NCI-H146 (cell line): ENCODE measurements around the gene TMEM214.
A peak's percentile ranks its signal among the peaks of the same experiment; 100 is the strongest.

Experiments
- DNase-seq: peaks from one replicate; lab custom pipeline; 2025; lab: John Stamatoyannopoulos, UW

The TMEM214 gene, protein sequence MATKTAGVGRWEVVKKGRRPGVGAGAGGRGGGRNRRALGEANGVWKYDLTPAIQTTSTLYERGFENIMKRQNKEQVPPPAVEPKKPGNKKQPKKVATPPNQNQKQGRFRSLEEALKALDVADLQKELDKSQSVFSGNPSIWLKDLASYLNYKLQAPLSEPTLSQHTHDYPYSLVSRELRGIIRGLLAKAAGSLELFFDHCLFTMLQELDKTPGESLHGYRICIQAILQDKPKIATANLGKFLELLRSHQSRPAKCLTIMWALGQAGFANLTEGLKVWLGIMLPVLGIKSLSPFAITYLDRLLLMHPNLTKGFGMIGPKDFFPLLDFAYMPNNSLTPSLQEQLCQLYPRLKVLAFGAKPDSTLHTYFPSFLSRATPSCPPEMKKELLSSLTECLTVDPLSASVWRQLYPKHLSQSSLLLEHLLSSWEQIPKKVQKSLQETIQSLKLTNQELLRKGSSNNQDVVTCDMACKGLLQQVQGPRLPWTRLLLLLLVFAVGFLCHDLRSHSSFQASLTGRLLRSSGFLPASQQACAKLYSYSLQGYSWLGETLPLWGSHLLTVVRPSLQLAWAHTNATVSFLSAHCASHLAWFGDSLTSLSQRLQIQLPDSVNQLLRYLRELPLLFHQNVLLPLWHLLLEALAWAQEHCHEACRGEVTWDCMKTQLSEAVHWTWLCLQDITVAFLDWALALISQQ

DNA sequence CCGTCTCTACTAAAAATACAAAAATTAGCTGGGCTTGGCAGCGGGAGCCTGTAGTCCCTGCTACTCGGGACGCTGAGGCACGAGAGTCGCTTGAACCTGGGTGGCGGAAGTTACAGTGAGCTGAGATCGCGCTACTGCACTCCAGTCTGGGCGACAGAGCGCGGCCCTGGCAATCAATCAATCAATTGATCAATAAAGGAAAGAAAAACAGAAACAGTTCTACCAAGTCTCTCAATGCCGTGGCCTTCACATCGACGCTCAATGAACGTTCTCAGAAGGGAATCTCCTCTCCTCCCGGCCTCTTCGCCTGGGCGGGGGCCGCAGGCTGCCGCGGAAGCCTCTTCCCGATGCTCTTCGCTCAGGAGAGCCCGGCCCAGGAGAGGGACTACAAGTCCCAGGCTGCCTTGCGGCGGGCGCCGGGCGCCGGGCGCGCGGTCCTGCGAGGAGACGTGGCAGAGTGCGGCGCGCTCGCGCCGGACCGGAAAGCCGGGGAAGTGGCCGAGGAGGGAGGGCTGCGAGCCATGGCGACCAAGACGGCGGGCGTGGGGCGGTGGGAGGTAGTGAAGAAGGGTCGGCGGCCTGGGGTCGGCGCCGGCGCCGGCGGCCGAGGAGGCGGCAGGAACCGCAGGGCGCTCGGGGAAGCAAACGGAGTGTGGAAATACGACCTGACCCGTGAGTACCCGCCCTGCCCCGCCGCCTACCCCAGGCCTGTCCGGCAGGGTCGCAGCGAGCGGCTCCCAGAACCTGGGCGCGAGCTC is at the start of gene TMEM214:
Gene TMEM214, plus strand, starts transcription at position 471 of the 758 bp plus-strand sequence. Its CDS starts 51 bp downstream, at position 522.
- peak; percentile 88 for DNase-seq

DNA sequence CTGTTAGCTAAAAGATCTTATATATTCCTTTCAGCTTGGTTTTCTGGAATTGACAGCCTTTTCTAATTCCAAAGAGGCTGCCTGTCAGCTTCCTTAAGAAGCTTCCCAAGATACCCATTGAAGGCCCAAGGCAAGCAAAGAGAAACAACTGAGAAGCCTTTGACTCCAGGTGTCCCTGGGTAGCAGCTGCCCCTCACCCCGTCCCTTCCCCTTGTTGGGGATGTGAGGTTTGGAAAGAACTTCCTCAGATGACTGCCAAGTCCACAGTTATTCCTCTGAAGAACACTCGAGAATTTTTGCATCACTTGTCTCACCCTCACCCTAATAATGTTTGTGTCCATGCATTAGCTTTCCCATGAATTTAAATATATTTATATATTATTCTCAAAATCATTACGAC is 49.0 kb upstream of the TMEM214 start:
- DNase-seq, result no peak

DNA sequence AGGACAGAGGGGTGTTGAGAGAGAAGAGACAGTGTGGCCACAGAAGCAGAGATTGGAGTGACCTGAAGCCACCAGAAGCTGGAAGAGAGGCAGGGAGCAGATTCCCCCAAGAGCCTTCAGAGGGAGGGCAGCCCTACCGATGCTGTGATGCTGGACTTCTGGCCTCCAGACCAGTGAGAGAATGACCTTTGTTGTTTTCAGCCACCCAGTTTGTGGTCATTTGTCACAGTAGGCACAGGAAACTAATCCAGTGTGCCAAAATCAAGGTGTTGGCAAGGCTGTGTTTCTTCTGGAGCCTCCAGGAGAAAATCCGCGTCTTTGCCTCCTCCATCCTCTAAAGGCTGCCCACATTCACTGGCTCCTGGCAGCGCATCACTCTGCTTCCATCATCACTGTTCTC is 47.0 kb upstream of the TMEM214 start:
- no peak for DNase-seq

DNA sequence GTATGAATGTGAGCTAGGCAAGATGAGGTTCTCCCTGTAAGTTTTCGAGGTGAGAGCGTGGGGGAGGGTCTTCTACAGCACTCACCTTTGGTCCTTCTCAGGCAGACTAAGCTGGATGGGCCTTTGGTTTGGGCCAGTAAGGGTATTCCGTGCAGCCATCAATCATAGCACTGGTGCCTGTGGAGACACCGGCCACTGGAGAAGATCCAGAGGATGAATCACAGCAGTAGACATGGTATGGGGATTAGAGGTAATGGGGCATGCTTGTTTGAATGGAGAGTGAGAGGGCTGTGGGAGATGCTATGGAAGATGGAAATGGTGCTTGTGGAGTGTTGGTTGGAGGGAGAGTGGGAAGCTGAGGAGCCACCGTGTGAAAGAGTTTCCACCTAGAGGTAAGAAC is 46.2 kb upstream of the TMEM214 start:
- DNase-seq, result no peak

DNA sequence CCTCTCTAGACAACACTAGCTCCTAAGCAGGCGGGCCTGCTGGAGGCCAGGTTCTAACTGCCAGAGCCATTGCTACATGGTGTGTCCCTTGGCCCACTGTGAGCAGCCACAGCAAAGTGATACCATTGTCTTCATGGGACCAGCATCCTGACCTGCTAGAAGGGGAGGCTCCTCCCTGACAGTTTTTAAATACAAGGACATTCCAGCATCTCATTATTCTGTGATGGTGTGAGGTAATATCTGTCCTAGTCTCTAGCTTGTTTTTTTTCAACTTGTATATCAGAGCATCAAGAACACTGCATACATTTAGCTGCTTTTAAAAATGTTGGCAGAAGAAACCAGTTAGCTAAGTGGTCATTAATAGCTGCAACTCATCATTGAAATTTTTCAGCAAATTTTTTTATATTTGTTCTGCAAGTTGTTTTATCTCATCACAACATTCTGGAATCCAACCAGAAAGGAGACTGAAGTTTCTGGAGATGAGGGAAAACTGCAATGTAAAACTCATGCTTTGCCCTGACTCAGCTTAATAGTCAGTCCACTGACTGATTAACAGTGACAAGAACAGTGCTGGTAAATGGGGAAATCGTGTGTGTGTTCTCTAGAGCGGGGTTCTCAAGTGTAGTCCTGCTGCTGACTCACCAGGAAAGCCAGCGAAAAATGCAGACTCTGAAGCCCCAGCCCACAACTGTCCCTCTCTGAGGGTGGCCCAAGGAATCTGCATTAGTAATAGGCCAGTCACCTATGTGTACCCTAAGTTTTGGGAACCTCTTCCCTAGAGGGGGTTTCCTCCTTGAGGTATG is 44.5 kb upstream of the TMEM214 start:
- DNase-seq, result no peak

DNA sequence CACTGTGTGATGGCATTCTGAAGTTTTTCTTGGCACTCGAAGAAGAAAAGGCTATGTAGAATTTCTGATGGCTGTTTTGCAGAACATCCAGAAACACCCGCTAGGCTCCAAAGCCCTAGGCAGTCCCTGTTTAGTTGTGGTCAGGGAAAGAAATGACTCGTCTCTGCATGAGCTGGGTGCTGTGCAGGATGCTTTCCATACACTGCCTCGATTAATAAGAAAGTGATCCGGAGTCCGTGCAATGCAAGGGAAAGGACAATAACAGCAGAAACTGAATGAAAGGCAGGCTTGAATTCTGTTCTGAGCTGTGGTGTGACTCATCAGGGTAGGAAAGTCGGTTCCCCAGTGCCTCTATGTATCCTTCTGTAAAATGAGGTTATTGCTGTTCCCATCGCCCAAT is 43.6 kb upstream of the TMEM214 start:
- DNase-seq, result no peak

DNA sequence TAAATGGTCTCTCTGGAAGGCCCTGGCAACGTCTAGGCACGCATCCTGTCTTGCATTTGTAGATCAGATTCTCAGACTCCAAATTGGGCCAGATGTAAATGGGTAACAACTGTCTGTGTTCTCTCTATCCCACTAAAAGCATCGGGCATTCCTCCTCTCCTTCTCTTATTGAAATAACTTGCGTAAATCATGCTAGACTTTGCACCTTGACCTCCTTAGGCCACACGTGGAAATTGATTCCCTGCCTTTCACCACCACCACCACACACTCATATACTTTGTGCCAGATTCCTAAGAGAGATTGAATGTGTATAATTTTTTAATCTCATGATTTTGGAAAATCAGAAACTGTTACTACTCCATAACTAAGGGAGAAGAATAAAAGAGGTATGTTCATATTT is 41.0 kb upstream of the TMEM214 start:
- no peak for DNase-seq

DNA sequence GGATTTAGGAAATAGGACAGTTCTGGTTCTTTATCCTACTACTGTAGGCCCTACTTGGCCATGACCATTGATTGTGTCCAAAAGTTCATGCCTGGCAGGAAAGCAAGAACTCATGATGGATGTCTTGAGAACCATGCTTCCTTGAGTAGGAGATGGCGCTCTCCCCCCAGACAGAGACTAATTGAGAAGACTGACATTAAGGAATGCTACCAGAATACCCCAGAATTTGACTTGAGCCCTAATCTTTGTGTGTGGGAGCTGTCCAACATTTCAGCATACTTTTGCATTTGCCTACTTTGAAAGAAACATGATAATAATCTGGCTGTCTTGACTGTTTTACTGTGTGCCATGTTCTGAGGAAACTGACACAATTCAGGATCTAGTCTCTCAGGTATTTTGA is 39.0 kb upstream of the TMEM214 start:
- DNase-seq, result no peak

DNA sequence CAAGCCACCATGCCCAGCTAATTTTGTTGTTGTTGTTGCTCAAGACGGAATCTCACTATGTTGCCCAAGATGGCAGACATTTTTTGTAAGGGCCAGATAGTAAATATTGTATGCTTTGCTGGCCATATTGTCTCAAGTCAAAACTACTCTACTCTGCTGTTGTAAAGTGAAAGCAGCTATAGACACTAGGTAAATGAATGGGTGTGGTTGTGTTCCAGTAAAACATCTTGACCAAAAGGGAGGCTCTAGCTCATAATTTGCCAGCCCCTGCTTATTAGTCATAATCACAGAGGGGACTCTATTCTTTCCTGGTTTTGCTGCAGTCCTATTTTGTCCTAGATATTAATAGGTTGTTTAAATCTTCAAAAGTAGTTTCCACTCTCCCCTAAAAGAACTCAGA is 37.8 kb upstream of the TMEM214 start:
- DNase-seq, result no peak

DNA sequence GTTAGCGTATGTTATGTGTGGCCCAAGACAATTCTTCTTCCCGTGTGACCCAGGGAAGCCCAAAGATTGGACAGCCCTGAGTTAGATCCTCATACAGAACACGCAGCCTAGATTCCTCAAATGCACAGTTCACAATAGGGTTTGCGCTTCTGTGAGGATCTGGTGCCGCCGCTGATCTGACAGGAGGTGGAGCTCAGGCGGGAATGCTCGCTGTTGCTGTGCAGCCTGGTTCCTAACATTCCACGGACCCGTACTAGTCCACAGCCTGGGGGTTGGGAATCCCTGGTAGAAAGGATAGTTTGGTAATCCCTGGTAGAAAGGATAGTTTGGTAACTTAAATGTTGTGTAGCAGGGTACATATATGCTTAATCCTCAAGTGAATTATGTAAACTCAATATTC is 35.4 kb upstream of the TMEM214 start:
- DNase-seq, result no peak

DNA sequence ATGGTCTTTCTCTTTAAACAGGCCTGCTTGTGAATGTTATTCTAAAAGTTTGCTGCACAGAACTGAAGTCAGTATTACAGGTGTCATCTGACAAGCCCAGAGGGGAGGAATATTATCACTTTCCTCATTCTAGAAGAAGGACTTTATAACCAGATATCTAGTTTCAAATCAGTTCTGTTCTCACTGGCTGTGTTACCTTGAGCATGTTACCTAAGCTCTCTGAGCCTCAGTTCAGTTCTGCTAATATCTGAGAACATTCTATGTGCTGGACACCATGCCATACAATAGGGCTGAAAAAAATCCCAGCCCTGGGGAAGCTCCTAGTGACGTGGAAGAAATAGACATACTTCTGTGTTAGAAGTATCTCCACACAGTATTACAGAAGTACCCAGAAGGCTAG is 34.4 kb upstream of the TMEM214 start:
- DNase-seq, result no peak

DNA sequence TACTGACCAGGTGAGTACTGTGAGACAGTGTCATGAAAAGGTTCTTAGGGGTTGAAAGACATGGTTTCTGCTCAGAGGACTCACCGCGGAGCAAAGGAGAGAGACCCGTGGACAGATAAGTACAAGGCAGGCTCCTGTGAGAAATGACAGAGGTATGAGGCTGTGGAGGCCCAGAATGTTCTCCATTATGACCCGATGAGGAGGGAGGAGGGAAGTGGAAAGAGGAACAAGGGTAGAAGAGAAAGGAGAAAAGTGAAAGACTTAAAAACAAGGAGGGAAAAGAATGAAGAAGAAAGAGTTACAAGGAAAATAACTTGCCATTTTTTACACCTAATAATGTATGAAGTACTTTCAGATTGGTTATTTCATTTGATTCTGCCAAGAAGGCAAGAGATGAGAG is 32.5 kb upstream of the TMEM214 start:
- DNase-seq, result no peak

DNA sequence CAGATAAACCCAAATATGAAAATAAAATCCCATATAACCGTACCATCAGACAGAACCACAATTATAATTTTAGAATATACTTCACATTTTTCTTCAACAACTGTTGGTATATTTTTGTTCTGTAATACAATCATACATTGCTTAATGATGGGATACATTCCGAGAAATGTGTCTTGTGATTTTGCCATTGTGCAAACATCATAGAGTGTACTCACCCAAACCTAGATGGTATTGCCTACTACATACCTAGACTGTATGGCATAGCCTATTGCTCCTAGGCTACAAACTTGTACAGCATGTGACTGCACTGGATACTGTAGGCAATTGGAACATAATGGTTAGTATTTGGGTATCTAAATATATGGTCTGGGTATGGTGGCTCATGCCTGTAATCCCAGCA is 31.8 kb upstream of the TMEM214 start:
- no peak for DNase-seq

DNA sequence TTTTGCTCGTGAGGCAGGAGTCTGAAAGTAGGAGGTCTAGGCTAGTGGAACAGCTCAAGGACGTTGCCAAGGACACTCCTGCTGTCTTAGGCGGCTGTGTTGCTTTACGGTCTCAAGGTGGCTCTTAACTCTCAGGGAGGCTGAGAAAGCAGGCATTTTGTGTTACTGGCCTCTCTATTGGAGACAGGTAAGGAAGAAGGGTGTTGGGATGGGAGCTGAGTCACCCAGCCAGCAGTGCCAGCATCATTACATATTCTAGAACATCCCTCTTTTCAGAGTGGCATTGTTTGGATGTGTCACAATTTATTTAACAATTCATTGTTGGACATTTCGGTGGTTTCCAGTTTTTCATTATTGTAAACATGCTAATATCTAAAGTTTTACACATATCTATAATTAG is 30.8 kb upstream of the TMEM214 start:
- DNase-seq, result no peak

DNA sequence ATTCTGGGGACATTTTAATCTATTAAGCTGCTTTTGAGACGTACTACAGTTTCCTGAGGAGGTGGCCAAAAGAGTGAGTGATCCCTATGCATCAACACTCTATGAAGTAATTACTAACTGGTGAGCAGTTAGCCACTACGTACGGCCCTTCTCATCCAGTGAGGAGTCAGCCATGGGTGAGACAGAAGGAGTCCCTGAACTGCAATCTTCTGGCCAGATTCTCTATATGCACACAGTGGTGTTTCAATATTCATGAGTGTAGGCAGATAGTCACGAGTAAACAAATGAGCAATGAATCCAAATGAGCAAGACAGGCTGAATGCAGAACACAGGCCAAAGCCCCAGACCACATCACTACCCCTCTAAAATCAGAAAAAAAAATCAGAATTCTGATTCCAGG is 29.8 kb upstream of the TMEM214 start:
- DNase-seq, result no peak

DNA sequence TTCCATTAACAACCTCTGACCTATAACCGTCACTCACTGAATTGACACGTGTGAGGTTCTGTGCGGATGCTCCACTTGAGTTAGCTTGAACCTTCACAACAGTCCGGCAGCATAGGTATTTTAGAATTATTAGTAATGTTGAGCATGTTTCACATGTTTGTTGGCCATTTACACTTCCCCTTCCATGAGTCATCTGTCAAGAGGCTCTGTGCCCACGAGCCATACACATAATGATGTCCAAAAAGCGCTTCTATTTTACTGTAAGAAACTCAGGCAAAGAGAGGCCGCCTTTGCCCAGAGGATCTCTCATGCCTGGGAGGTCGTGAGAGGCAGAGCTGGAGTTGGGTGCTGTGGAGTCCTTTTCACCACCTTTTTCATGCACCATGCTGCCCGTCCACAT is 28.9 kb upstream of the TMEM214 start:
- DNase-seq, result no peak

DNA sequence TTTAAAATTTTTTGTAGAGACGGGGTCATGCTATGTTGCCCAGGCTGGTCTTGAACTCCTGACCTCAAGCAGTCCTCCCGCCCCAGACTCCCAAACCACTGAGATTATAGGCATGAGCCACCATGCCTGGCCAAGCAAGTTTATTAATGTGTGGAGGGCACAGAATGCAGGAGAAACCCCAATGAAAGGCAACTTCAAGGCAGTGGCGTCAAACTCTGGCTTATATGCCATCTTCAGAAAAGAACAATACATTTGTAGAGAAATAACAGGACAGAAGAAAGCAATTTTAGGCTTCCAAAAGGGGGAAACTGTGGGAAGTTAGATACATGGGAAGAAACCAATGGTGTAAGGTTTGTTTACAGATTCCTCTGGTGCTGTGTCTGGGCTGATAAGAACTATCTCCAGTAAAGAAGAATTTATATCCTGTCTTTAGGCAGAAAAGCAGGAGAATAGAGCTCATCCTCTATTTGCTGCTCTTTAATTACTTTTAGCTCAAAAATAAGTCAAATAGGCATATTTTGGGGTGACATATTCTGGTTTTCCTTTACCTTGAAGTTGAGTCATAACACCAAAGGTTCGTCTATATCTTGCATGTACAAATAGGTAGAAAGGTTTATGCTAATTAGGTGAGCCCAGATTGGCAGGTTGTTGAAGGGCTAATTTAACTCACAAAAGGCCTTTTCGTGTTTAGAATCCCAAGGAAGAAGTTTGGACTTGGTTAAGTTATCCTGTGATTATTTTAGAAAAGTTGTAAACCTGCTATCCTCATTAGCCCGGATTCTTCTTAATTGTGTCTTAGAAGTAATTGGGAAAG is 26.0 kb upstream of the TMEM214 start:
- DNase-seq, result no peak

DNA sequence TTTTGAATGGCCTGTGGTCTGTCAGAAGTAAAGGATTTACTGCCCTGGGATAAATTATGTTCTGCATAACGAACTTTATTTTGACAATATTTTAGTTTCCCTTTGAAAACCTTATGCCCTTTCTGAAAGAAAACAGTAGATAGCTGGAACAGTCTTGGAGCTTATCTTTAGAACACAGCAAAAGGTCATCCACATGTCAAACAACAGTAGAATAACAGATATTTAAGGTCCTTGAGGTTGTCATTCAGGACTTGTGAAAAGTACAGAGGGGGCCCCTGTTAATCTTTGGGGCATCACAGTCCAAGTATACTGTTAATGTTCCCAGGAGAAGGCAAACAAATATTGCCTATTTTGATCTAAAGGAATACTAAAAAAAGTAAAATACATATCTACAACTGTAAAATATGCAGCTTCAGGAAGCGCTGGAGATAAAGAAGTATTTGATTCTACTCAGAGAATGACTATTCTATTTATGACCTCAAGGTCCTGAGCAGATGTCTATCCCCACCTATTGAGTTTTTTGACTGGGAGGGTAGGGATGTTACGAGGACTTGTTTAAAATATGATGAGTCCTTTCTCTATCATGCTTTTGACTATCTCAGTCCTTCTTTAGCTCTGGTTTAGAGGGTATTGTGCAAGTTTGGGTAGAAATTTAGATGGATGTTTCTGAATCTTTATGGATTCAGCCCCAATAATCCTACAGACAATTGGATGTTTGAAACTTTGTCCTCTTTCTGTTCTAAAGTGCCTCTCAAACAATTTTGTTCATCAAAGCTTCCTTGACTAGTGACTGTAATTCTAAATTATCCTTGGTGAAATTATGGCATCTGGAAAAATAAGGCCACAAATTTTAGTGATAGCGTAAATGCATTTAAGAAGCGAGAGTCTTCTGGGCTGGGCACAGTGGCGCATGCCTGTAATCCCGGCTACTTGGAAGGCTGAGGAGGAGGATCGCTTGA is 25.1 kb upstream of the TMEM214 start:
- no peak for DNase-seq

DNA sequence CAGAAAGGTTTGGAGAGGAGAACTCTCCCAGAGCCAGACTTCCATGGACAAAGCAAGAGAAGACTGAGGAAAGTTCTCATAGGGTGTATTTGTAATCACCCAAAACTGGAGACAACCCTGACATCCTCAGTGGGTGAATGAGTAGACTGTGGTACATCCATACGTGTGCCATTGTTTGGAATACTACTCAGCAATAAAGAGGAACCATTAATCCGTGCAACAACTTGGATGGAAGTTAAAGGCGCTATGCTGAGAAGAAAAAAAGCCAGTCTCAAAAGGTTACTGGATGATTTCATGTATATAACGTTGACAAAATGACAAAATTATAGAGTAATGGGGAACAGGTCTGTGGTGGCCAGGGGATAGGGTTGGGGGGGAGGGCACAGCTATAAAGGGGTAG is 24.1 kb upstream of the TMEM214 start:
- no peak for DNase-seq

DNA sequence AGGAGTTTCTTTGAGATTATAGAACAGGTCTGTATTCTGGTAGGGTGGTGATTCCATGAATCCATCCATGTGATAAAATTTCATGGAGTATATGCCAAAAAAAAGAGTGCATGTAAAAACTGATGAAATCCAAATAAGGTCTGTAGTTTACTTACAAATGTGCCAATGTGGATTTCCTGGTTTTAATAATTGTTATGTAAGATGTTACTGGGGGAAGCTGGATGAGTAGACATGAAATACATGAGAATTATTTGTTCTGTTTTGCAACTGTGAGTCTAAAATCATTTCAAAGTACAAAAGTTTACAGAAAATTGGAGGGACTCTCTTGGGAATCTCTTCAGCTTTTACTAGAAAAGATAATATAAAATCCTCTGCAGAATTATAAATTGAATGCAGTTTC is 23.7 kb upstream of the TMEM214 start:
- DNase-seq, result no peak
